Osteoblast (primary cell): ENCODE measurements around the gene NASP. TPM values are rescaled to one million over a fixed set of nuclear protein-coding genes. Genes with fewer than 3 reads are reported as not detected.

Experiments
- DNase-seq: peaks from one replicate; pipeline ENCODE4 v3.0.0; 2011; ENCODE audit warnings: low spot score, mixed read lengths; ENCODE audit not compliant: insufficient read length; ENCODE audit errors: missing footprints
- H2AFZ ChIP-seq: 2 replicates; pipeline ENCODE4 v1.6.0; 2011; ENCODE audit warnings: mild to moderate bottlenecking, low read length
- H3K27ac ChIP-seq: 2 replicates; pipeline ENCODE4 v1.5.1; 2011; ENCODE audit warnings: mild to moderate bottlenecking, low read depth, low read length, moderate library complexity
- H3K27me3 ChIP-seq: 2 replicates; pipeline ENCODE4 v1.6.0; 2012; ENCODE audit warnings: mild to moderate bottlenecking, control low read depth, inconsistent platforms, low read length, moderate library complexity; ENCODE audit not compliant: insufficient read depth
- H3K36me3 ChIP-seq: 2 replicates; pipeline ENCODE4 v1.5.1; 2011; ENCODE audit warnings: mild to moderate bottlenecking, low read length, control low read depth, moderate library complexity; ENCODE audit not compliant: insufficient read depth
- H3K4me1 ChIP-seq: 2 replicates; pipeline ENCODE4 v1.5.1; 2011; ENCODE audit warnings: mild to moderate bottlenecking, low read length, control low read depth, moderate library complexity; ENCODE audit not compliant: insufficient read depth
- H3K4me2 ChIP-seq: 2 replicates; pipeline ENCODE4 v1.6.0; 2011; ENCODE audit warnings: mild to moderate bottlenecking, low read length; ENCODE audit not compliant: insufficient read depth
- H3K4me3 ChIP-seq: fragments of 200-600 bp; sonication (generic); 3 replicates; pipeline ENCODE4 v1.5.1; 2012; ENCODE audit warnings: mild to moderate bottlenecking, low read length, inconsistent platforms; ENCODE audit not compliant: insufficient read depth
- H3K79me2 ChIP-seq: 2 replicates; pipeline ENCODE4 v1.6.0; 2012; ENCODE audit warnings: mild to moderate bottlenecking, low read length, control low read depth, inconsistent platforms; ENCODE audit not compliant: insufficient read depth
- H3K9me3 ChIP-seq: 2 replicates; pipeline ENCODE4 v1.5.1; 2011; ENCODE audit warnings: low read depth, low read length, control low read depth
- H4K20me1 ChIP-seq: 2 replicates; pipeline ENCODE4 v1.6.0; 2012; ENCODE audit warnings: mild to moderate bottlenecking, low read length, control low read depth; ENCODE audit not compliant: insufficient read depth
- CTCF ChIP-seq: IDR thresholded peaks from 2 replicates; pipeline ENCODE4 v1.5.1; 2011; ENCODE audit warnings: mild to moderate bottlenecking, low read depth, low read length, moderate library complexity; ENCODE audit errors: extremely low read depth
- total RNA-seq: library from RNA; depleted of rRNA; stranded (reverse); fragments of >200 nt; gene quantifications from 2 replicates; pipeline ENCODE4 v1.2.3, GENCODE V29; 2012

Gene NASP
- total RNA-seq, 1 donor, result 27.5 TPM

- H3K27ac ChIP-seq, result no peak overlapping the region
- no peaks in the 10 kb centered on the region for H4K20me1 ChIP-seq
- no peak for DNase-seq
- peaks cover 10% of the 10 kb centered on the region for H3K4me1 ChIP-seq
- no peaks in the 10 kb centered on the region for H3K27me3 ChIP-seq
- H3K4me3 ChIP-seq, result no peak overlapping the region
- H3K79me2 ChIP-seq, result peaks cover 5% of the 10 kb centered on the region
- H3K4me2 ChIP-seq, result no peak overlapping the region
- no peaks in the 10 kb centered on the region for H3K9me3 ChIP-seq
- H3K36me3 ChIP-seq, result no peaks in the 10 kb centered on the region
- H2AFZ ChIP-seq, result peak overlapping the region; percentile 53
- no peak for TF ChIP-seq CTCF
Measured at GRCh38 chr1:45545553-45546310, 38.1 kb upstream of the NASP start.

- Histone ChIP-seq H2AFZ (peak within 1 kb of the TSS; percentile 99), H3K27me3 (no peaks in the 10 kb centered on the region), H3K4me3 (peak within 1 kb of the TSS; percentile 96), H3K27ac (peak within 1 kb of the TSS; percentile 96), H3K4me2 (peak within 1 kb of the TSS; percentile 93), H3K36me3 (peaks cover 12% of the 10 kb centered on the region), H3K79me2 (peaks cover 41% of the 10 kb centered on the region), H4K20me1 (no peaks in the 10 kb centered on the region), H3K4me1 (peaks cover 16% of the 10 kb centered on the region), H3K9me3 (no peaks in the 10 kb centered on the region)
- DNase-seq, result peak; percentile 97
- TF ChIP-seq CTCF, result no peak
Measured at GRCh38 chr1:45550401-45551351, 33.2 kb upstream of the NASP start, which contains the start of gene AKR1A1. TSS of gene AKR1A1 (plus strand) at chr1:45550826. CDS start at chr1:45561795, 10,969 bp downstream.

GRCh38 chr1:45551684-45552083 lies 32.2 kb upstream of the NASP start:
- Histone ChIP-seq H2AFZ (peak overlapping the region; percentile 99), H3K79me2 (peaks cover 46% of the 10 kb centered on the region), H3K4me3 (peak overlapping the region; percentile 96), H3K36me3 (peaks cover 16% of the 10 kb centered on the region), H3K4me1 (peaks cover 16% of the 10 kb centered on the region), H3K27me3 (no peaks in the 10 kb centered on the region), H3K4me2 (peak overlapping the region; percentile 93), H4K20me1 (no peaks in the 10 kb centered on the region), H3K9me3 (no peaks in the 10 kb centered on the region), H3K27ac (peak overlapping the region; percentile 96)
- DNase-seq, result no peak
- no peak for TF ChIP-seq CTCF
